Fibroblast of skin of scalp (primary cell): Measurements from ENCODE around the gene SNF8. TPM values are rescaled to one million over a fixed set of nuclear protein-coding genes. Genes with fewer than 3 reads are reported as not detected.
"Not testable (repeated sequence)": the region's sequence is repeated elsewhere in the genome, so short reads cannot be mapped to it uniquely, and the experiment has no call there.

Experiments used
- DNase-seq: peaks from one replicate; pipeline ENCODE4 v3.0.0-alpha.2; 2013
- polyA plus RNA-seq, 2 experiments: library from polyadenylated mRNA; unstranded; fragments of 120-200 nt; gene quantifications; one replicate each; pipeline ENCODE4 v1.2.1, GENCODE V29; 2013; ENCODE audit not compliant: insufficient read length in 2 of 2

The SNF8 gene, protein sequence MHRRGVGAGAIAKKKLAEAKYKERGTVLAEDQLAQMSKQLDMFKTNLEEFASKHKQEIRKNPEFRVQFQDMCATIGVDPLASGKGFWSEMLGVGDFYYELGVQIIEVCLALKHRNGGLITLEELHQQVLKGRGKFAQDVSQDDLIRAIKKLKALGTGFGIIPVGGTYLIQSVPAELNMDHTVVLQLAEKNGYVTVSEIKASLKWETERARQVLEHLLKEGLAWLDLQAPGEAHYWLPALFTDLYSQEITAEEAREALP
- 137 TPM for polyA plus RNA-seq (2013, experiment 1 of 2; ENCODE audit: insufficient read length)
- 122 TPM for polyA plus RNA-seq (2013, experiment 2 of 2; ENCODE audit: insufficient read length)

DNA sequence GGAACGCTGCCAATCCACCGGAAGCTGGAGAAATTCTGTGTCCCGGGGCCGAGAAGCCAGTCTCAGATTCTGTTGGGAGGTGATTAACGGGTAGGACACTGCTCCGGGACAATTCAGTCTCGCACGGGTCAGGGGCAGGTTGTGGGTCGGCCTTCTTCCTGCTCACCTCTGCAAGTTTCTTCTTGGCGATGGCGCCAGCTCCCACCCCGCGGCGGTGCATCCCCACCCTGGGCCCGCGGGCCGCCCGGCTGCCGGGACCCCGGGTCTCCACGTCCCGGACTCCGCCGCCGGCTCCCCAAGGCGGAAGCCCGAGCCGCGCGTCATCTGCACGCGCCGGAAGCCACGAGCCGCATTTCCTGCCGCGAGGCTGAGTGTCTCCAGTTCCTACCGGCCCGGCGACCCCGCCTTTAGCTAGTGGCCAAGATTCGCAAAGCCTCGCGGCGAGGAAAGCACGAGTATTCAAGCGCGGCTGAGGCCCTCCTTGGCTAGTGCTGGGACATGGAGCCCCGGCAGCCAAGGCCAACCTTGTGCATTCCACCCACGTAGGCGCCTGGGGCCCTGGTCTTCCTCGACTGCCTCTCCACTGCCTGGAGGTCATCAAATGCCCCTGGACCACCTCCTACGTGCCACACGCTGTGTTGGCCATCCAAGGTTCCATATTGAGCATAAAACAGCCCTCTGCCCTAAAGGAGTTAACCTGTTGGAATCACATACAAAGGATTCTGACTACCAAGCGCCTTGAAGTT lies at the start of gene SNF8:
Gene SNF8, minus strand, starts transcription at position 328 of the 746 bp plus-strand sequence. Its CDS starts 108 bp downstream, at position 220.
- peak; percentile 94 for DNase-seq

DNA sequence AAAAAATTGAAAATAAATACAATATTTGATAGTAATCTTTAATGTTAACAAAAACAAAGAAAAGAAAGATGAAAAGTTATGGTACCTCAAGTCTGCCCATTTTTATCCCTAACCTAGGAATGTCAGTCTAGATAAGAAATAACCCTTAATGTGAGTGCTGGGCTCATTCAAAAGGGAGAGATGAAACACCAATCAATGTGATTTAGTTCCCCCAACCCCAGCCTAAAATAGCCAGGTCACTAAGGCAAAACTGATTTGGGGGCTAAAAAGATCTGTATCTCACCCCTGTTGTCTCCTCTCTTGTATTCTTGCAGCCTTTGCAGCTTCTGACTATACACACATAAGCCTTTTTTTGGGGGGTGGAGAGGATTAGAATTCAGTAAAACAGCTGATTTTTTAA lies 49.3 kb upstream of the SNF8 start:
- no peak for DNase-seq

DNA sequence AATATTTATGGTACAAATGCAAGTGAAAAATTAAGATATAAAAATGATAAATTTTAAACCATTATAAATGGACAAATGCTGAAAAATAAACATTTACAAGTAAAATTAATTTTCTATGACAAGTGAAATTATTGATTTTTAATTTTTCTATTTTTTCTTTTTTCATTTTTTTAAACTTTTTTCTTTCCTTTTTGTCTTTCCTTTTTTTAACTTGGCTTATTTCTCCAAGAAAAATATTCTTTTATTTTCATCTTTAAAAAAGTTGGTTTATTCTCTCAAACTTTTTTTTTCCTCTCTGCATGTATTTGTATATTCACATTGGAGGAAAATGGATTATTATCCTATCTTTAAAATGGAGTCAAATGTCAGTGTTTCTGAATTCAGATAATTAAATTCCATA lies 48.7 kb upstream of the SNF8 start:
- no peak for DNase-seq

DNA sequence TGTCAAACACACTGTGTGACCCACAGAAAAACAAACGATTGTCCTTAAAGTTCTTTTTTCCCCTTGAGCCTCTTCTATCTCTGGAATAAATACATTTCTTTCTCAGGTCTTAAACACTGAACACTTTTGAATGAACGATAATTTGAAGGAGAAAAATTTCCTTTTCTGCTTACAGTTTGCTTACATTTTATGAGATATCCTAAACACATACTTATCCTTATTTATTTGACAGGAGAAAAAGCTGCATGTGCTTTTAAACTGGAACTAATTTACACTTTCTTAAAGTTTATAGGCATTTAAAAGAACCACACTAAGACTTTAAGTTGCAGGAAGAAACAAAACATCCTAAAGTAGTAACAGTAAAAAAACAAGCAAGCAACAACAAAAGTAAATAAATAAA lies 47.8 kb upstream of the SNF8 start:
- no peak for DNase-seq

DNA sequence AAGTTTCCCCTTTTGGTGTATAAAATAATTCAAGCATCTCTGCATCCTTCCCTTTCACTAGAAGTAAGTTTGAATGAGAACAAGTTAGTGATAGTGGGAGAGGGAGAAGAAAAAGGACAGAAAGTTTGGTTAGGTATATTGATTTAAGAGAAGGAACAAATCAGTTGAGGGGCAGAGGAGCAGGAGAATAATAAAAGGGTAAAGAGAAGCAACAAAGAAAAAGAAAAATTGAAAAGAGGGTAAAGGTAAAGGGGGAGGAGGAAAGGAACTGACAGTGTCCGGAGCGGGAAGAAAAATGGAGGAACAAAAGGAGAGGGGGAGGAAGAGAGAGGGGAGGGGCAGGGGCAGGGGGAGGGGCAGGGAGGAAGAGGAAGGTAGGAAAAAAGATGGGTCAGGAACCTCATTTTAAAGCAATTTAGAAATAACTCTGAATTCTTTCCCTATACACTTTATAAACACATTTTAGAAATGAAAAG lies 46.3 kb upstream of the SNF8 start:
- DNase-seq: no peak

DNA sequence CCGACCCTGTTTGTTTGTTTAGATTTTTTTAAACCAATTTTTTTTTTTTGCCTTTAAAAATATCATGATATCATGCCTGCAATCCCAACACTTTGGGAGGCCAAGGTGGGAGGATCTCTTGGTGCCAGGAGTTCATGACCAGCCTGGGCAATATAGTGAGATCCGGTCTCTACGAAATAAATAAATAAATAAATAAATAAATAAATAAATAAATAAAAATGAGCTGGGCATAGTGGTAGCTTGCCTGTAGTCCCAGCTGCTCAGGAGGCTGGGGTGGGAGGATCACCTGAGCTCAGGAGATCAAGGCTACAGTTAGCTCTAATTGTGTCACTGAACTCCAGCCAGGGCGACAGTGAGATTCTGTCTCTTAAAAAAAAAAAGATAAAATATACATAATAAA lies 44.5 kb upstream of the SNF8 start:
- DNase-seq: no peak

DNA sequence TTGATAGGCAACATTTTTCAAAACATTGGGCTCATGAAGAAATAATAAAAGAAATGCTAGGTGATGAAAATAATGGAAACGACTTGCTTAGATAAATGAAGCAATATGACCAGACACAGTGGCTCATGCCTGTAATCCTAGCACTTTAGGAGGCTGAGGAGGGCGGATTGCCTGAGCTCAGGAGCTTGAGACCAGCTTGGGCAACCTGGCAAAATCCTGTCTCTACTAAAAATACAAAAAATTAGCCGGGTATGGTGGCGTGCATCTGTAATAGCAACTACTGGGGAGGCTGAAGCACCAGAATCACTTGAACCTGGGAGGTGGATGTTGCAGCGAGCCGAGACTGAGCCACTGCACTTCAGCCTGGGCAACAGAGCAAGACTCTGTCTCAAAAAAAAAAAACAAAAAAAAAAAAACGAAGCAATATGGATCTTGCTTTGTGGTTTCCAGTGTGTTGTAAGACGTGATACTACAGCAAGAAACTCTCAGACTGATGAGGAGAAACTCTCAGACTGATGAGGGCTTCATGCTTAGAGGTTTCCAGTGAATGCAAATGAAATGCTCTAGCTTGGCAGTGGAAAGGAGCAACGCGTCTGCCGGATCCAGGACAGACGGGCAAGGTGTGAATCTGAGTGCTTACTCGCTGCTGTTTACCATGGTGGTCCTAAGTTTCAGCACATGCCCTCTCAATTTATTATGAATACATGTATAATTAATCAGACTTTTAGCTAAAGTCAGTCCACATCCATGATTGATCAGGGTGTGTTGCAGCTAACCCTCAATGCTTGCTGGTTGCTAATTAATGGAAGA lies 41.0 kb upstream of the SNF8 start:
- no peak for DNase-seq

DNA sequence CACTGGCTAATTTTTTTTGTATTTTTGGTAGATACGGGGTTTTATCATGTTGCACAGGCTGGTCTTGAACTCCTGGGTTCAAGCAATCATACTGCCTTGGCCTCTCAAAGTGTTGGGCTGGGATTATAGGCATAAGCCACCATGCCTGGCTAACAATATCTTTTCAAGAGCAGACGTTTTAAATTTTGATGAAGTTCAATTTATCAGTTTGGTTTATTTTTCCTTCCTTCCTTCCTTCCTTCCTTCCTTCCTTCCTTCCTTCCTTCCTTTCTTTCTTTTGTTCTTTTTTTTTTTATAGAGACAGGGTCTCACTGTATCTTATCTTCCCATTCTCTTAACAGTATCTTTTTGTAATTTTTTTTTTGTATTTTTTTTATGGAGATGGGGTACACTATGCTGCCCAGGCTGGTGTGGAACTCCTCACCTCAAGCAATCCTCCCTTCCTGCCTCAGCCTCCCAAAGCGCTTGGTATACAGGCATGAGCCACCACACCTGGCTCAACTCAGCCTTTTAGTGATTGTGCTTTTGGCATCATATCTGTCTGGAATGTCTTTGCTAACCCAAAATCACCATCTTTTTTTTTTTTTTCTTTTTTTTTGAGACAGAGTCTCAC lies 37.4 kb upstream of the SNF8 start:
- DNase-seq: no peak

DNA sequence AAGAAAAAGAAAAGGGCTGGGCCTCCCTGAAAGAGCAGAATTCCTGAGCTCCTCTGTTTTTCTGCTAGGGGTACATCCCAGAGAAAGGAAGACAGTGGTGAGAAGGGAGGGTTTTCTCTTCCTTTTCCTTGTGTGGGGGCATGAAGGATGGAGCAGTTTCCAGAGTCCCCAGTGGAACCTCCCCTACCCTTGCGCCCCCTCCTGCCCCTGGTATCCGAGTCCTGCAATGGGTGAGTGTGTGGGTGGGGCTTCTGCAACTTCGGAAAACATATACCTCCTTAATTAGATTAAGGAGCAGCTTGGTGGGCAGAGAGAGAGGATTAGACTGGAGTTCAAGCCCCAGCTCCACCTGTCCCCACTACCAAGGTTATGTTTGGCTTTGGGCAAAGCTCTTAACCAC lies 29.2 kb upstream of the SNF8 start:
- no peak for DNase-seq

DNA sequence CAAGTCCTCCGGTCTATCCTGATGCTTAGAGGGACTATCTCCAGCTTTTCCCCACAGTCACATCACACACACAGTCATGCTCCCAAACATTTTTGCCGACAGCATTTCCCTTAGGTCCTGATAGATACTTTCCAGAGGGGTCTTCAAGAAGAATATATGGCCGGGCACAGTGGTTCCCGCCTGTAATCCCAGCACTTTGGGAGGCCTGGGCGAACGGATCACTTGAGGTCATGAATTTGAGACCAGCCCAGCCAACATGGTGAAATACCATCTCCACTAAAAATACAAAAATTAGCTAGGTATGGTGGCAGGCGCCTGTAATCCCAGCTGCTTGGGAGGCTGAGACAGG lies 28.1 kb upstream of the SNF8 start:
- no peak for DNase-seq

DNA sequence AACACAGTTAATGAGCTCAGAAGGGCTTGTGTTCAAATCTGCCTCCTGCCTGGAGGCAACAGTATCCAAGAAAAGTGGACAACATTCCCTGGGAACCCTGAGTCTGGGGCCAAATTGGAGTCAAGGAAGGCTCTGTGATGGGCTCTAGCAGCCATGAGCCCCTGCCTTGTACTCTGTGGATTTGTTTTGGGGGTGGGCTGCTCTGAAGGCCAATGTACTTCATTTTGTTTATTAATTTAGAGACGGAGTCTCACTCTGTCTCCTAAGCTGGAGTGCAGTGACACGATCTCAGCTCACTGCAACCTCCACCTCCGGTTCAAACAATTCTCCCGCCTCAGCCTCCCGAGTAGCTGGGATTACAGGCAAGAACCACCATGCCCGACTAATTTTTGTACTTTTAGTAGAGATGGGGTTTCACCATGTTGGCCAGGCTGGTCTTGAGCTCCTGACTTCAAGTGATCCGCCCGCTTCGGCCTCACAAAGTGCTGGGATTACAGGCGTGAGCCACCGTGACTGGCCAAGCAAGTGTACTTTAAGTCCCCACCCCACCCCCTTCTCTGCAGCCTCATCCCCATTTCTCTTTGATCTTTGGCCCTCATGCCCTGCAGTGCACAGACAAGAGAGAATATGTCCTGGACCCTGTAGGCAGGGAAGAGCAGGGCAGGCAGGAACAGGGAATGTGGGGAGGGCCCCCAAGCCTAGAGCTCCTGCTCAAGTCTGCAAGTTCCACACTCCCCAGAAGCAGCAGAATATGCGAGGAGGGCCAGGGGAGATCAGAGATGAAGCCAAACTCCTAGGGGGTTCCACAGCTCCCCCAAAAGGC lies 26.4 kb upstream of the SNF8 start:
- DNase-seq: no peak

DNA sequence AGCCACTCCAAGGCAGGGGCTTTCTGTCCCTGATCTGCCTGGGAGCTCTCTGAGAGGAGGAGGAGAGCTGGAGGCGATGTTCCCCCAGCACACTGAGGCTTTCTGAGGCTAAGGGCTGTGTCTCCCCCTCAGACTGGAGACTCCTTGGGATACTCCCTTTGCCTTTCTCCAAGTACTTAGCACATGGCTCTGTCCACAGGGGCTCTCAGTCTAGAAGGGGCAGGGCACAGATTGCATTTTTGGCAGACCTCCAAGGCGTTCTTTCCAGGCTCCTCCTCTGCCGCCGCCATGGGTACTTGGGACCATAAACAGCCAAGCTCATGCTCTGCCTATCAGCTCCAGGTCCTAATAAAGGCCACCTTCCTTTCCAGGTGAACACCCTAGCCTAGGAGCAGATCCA lies 25.6 kb upstream of the SNF8 start:
- peak; percentile 59 for DNase-seq

DNA sequence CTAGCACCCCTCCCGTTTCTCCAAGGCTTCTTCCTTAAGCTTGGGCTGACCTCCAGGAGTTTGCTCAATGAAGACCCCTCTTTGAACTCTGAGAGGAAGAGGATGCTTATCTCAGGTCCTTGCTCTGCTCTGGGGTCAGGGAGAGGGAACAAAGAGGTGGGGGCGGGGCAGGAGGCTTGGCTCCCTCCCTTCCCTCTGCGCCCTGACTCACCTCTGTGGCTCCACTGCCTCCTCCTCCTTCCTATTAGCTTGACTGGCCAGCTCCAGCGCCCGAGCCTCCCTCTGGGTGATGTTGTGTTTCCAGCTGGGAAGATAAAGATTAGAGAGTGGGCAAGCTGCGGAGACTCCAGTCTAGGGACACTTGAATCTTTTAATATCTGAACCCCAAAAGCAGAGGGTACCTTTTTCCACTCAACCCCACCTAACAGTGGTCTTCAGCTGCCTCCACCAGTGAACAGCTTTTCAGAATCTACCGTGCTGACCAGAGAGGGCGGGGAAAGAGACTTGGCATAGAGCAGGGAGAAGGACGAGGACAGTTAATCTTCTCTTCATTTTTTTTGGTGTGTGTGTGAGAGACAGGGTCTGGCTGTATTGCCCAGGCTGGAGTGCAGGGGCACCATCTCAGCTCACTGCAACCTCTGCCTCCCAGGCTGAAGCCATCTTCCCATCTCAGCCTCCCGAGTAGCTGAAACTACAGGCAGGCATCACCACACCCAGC lies 17.0 kb upstream of the SNF8 start:
- DNase-seq: peak; percentile 47

DNA sequence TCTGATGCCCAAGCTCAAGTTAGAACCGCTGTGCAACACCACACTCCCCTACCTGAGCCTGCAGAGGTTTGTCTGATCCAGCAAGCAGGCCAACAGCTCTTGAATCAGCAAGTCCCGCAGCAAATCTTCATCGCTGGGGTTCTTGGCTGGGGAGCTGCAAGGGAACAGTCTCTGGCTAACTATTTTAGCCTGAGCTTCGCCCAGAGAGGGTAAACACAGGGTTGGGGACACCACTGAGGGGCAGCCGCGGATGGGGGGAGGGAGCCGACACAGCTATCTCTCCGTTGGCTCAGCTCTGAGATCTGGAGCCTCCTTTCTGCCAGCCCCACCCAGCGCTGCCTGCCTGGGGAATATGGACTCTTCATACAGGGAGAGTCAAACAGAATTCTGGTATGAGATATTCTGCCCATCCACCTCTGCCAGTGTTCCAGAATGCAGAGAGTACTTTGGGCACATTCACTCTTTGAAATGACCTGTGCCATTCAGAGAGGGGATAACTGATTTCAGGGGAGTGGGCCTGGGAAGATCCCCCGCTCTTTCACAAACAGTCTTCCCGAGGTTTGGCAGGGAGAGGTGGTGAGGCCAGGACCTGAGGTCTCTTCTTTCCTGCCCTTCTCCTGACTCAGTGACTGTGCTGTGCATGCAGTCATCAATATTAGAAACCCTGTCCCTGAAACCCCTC lies 16.3 kb upstream of the SNF8 start:
- DNase-seq: no peak

DNA sequence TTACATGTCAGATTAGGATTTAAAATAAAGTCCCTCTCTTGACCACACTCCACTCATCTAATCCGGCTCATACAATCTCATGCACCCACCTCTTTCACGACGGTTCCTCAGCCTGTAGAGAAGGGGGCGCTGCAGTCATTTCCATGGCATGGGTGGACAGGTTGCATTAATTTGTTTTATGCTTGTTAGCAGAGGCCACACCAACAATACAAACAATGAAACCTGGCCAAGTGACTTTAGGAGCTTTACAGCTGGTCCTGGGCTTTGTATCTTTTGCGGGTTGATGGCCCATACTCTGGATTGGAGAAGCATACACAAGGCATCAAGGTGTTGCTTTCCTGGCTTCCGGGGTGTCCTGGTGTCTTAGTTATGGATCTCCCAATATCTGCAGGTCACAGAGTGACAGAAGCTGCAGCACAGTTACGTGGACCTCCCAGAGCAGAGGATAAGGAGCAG lies 9.7 kb upstream of the SNF8 start:
- DNase-seq: peak; percentile 59

DNA sequence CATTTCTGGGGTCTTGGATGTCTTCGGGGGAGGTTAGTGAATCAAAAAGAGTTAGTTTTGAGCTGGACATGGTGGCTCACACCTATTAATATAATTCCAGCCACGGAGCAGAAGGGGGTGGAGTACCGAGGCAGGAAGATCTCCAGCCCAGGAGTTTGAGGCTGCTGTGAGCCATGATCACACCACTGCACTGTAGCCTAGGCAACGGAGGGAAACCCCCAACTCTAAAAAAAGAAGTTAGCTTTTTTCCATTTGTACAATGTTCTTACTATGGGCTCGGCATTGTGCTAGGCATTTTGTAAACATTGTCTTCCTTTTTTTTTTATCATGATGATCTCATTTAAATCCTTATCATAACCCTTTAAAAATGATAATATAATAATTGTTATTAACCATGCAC lies 8.3 kb upstream of the SNF8 start:
- DNase-seq: no peak

DNA sequence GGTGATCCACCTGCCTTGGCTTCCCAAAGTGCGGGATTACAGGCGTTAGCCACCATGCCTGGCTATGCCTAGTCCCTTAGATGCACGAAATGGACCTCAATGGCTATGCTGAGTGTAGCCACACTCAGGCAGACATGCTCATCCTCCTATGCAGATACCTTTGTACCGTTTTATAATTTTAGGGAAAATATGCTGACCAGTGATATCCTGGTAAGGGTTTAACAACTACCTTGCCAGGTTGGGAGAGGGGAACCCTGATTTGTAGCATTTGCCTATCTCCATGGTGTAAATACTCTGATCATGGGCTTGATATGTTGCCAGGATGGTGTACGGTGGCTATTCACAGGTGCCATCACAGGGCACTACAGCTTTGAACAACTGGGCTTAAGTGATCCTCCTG lies 6.9 kb upstream of the SNF8 start:
- no peak for DNase-seq

DNA sequence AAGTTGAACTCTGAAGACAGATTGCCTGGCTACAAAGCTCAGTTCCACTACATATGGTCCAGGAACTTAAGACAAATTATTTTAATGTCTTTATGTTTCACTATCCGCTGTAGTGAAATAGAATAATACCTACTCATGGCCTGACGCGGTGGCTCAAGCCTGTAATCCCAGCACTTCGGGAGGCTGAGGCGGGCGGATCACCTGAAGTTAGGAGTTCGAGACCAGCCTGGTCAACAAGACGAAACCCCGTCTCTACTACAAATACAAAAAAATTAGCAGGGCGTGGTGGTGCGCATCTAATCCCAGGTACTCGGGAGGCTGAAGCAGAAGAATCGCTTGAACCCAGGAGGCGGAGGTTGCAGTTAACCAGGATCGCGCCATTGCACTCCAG lies 614 bp upstream of the SNF8 start:
- not testable (repeated sequence) for DNase-seq

DNA sequence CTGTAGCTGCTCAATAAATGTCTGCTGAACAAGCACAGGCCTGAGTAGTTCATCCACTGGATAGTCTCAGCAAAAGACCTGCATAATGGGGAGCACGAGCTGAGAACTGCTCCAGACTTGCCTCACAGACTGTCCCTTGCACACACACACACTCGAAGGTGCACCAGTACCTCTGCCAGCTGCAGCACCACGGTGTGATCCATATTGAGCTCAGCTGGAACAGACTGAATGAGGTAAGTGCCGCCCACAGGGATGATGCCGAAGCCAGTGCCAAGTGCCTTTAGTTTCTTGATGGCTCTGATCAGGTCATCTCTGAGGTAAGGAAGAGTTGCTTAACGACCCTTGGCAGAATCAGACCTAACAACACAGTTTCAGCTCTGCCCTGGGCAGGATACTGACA lies 11.6 kb downstream of the SNF8 start:
- no peak for DNase-seq

DNA sequence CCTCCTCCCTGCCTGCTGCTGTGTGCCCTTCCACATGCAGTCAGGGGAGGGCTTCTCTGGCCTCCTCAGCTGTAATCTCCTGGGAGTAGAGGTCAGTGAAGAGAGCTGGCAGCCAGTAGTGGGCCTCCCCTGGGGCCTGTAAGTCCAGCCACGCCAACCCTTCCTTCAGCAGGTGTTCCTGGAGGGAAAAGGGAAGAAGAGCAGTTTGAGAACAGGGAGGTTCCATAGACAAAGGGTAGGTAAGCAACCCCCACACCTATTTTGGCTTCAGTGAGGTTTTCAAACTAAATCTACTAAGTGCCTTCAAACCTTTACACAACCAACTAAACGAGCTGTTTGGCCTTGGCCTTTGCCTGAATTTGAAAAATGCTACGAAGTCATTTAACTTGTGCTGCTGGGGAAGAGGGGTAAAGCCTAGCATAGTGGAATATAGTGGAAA lies 14.2 kb downstream of the SNF8 start:
- no peak for DNase-seq

DNA sequence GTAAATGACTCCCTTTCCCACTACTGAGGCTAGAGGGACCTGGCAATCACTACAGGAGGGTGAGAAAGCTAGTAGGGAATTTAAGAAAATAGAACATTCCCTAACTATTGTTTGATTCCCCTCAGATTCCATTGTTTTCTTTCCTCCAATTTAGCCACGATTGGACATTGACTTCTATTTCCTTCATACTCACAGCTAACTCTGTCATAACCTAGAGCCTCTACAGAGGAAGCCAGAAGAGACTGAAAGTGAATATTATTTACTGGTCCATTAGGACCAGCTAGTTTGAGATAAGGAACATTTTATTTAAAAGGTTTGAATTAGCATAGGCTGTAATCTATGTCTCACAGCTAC lies 14.9 kb downstream of the SNF8 start:
- no peak for DNase-seq
